ENCODE results near the gene SUSD1. TPM values are rescaled to one million over a fixed set of nuclear protein-coding genes. Genes with fewer than 3 reads are reported as not detected.

The SUSD1 gene
- total and polyA plus RNA-seq, 8 donors: 1.6 to 50.4 (median 21.1) TPM

- Histone ChIP-seq H3K27ac (no peak overlapping the region), H3K4me1 (no peaks in the 10 kb centered on the region), H3K27me3 (no peaks in the 10 kb centered on the region), H3K9me3 (no peaks in the 10 kb centered on the region), H3K36me3 (peaks cover 0 to 30% (median 18%) of the 10 kb centered on the region in 4 donors), H3K4me3 (no peak overlapping the region)
- TF ChIP-seq EP300 (IDR thresholded peaks at IDR 0.05) (no peak), POLR2A (IDR thresholded peaks at IDR 0.05) (no peak), POLR2AphosphoS5 (IDR thresholded peaks at IDR 0.05) (no peak)
- no peak for DNase-seq
- WGBS, 5 donors: 61 to 86% (median 79%) methylated on average over 4 of the region's 4 CpGs
- intact Hi-C loops (cut with DNase I; ENCODE audit: low total_unique reads): no loop called here
Measured at GRCh38 chr9:112112519-112112918, 62.6 kb downstream of the SUSD1 start.

- no peaks in the 10 kb centered on the region for H3K4me1 ChIP-seq
- no peaks in the 10 kb centered on the region for H3K27me3 ChIP-seq
- intact Hi-C loops (cut with DNase I; ENCODE audit: low total_unique reads): no loop called here
- H3K4me3 ChIP-seq: no peak overlapping the region
- DNase-seq: no peak
- H3K36me3 ChIP-seq: peaks cover 0 to 23% (median 18%) of the 10 kb centered on the region in 4 donors
- WGBS, 5 donors: 90 to 97% (median 94%) methylated on average over 8 of the region's 8 CpGs
- TF ChIP-seq POLR2A (IDR thresholded peaks at IDR 0.05) (no peak), POLR2AphosphoS5 (IDR thresholded peaks at IDR 0.05) (no peak)
- H3K27ac ChIP-seq: no peak overlapping the region
- H3K9me3 ChIP-seq: no peaks in the 10 kb centered on the region
Measured at GRCh38 chr9:112111461-112111860, 63.6 kb downstream of the SUSD1 start.

DNA sequence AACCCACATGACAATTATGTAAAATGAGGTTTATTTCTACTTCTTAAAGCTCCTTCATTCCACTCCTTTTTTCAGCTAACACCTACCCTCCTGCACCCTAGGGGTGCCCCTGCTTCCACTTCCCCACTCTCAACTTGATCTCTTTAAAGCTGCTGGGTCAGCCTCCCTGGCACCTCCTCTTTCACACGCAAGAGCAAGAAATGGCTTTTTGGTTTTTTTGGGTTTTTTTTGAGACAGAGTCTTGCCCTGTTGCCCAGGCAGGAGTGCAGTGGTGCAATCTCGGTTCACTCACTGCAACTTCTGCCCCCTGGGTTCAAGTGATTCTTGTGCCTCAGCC is 64.4 kb downstream of the SUSD1 start:
- no peak for DNase-seq
- H3K9me3 ChIP-seq: no peaks in the 10 kb centered on the region
- H3K4me3 ChIP-seq: no peak overlapping the region
- intact Hi-C loops (cut with DNase I; ENCODE audit: low total_unique reads): no loop called here
- 85 to 93% (median 89%) methylated on average over 2 of the region's 2 CpGs for WGBS, 5 donors
- peaks cover 0 to 22% (median 18%) of the 10 kb centered on the region in 4 donors for H3K36me3 ChIP-seq
- no peaks in the 10 kb centered on the region for H3K27me3 ChIP-seq
- TF ChIP-seq, protein P1, sequence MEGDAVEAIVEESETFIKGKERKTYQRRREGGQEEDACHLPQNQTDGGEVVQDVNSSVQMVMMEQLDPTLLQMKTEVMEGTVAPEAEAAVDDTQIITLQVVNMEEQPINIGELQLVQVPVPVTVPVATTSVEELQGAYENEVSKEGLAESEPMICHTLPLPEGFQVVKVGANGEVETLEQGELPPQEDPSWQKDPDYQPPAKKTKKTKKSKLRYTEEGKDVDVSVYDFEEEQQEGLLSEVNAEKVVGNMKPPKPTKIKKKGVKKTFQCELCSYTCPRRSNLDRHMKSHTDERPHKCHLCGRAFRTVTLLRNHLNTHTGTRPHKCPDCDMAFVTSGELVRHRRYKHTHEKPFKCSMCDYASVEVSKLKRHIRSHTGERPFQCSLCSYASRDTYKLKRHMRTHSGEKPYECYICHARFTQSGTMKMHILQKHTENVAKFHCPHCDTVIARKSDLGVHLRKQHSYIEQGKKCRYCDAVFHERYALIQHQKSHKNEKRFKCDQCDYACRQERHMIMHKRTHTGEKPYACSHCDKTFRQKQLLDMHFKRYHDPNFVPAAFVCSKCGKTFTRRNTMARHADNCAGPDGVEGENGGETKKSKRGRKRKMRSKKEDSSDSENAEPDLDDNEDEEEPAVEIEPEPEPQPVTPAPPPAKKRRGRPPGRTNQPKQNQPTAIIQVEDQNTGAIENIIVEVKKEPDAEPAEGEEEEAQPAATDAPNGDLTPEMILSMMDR (IDR thresholded peaks at IDR 0.05): no peak
- no peak for TF ChIP-seq POLR2A (IDR thresholded peaks at IDR 0.05)
- TF ChIP-seq POLR2AphosphoS5 (IDR thresholded peaks at IDR 0.05): no peak
- no peak for TF ChIP-seq EP300 (IDR thresholded peaks at IDR 0.05)
- no peaks in the 10 kb centered on the region for H3K4me1 ChIP-seq
- H3K27ac ChIP-seq: no peak overlapping the region

DNA sequence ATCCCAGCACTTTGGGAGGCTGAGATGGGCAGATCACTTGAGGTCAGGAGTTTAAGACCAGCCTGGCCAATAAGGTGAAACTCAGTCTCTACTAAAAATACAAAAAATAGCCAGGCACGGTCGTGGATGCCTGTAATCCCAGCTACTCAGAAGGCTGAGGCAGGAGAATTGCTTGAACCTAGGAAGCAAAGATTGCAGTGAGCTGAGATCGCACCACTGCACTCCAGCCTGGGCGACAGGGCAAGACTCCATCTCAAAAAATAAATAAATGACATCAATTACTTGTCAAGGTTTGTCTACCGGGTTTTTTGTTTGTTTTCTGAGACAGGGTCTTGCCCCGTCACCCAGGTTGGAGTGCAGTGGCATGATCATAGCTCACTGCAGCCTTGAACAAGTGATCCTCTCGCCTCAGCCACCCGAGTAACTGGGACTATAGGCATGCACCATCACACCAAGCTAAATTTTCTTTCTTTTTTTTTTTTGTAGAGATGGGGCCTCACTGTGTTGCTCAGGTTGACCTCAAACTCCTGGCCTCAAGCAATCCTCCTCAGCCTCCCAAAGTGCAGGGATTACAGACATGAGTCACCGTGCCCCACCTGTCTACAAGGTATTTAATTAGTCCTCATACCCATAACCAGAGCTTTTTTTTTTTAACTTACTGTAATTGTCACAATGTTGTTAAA is 64.9 kb downstream of the SUSD1 start:
- H3K4me1 ChIP-seq: no peaks in the 10 kb centered on the region
- WGBS, 5 donors: 62 to 79% (median 68%) methylated on average over 9 of the region's 9 CpGs

GRCh38 chr9:112104901-112105300 is 70.2 kb downstream of the SUSD1 start:
- WGBS, 5 donors: 72 to 80% (median 75%) methylated on average over 4 of the region's 4 CpGs
- Histone ChIP-seq H3K9me3 (no peaks in the 10 kb centered on the region), H3K4me1 (no peaks in the 10 kb centered on the region), H3K27me3 (no peaks in the 10 kb centered on the region), H3K36me3 (peaks cover 0 to 4% (median under 1%) of the 10 kb centered on the region in 4 donors), H3K4me3 (no peak overlapping the region), H3K27ac (no peak overlapping the region)
- DNase-seq: no peak
- TF ChIP-seq EP300 (IDR thresholded peaks at IDR 0.05) (no peak), POLR2AphosphoS5 (IDR thresholded peaks at IDR 0.05) (no peak), POLR2A (IDR thresholded peaks at IDR 0.05) (no peak)
- TF ChIP-seq, protein P1 (IDR thresholded peaks at IDR 0.05): no peak
- intact Hi-C loops (cut with DNase I; ENCODE audit: low total_unique reads): no loop called here

More for the DNA sequence above, 64.9 kb downstream of the SUSD1 start:
- no peak overlapping the region for H3K4me3 ChIP-seq
- TF ChIP-seq POLR2AphosphoS5 (IDR thresholded peaks at IDR 0.05) (no peak), EP300 (IDR thresholded peaks at IDR 0.05) (no peak), POLR2A (IDR thresholded peaks at IDR 0.05) (no peak)
- TF ChIP-seq, protein P1 (IDR thresholded peaks at IDR 0.05): no peak
- intact Hi-C loops (cut with DNase I; ENCODE audit: low total_unique reads): no loop called here
- no peak for DNase-seq
- no peaks in the 10 kb centered on the region for H3K27me3 ChIP-seq
- H3K36me3 ChIP-seq: peaks cover 0 to 23% (median 19%) of the 10 kb centered on the region in 4 donors
- no peaks in the 10 kb centered on the region for H3K9me3 ChIP-seq
- H3K27ac ChIP-seq: no peak overlapping the region

Measured in stomach (tissue), 9 donors.